Hippocampal formation (tissue), 2 donors: ENCODE data around the gene NPPA.

Experiments
- DNase-seq, 2 donors: peaks; one replicate each; lab custom pipeline; 2025; lab: John Stamatoyannopoulos, UW

NPPA gene

DNA sequence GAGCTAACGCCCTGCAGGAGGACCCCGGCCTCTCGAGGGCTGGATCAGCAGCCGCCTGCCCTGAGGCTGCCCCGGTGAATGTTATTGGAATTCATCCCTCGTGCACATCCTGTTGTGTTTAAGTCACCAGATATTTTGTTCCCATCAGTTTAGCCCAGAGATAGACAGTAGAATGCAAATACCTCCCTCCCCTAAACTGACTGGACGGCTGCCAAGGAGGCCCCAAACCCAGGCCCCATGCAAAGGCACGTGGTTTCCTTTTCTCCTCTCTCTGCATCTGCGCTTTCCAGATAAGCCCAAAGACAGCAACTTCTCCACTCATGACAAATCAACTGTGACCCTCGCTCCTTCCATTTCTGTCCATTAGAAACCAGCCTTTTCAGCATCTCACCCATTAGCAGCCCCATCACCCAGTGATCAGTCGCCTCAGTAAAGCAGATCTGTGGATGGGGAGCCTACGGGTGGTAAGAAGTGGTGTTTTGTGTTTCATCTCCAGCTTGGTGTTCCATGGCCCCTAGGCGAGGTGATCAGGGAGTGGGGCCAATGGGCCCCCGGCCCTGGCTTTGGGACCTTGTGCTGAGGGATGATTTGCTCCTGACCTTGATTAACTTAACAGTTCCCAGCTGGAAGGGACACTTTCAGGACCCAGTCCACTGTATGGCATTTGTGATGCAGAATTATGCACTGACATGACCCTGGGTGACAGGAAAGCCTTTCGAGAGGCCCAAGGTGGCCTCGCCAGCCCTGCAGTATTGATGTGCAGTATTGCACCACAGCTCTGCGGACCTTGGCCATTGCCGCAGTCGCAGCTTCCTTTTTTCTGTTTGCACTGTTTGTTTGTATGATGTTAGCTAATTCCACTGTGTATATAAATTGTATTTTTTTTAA is 5.2 kb downstream of the NPPA start:
- peak in 1 of 2 donors; percentile 12 for DNase-seq

DNA sequence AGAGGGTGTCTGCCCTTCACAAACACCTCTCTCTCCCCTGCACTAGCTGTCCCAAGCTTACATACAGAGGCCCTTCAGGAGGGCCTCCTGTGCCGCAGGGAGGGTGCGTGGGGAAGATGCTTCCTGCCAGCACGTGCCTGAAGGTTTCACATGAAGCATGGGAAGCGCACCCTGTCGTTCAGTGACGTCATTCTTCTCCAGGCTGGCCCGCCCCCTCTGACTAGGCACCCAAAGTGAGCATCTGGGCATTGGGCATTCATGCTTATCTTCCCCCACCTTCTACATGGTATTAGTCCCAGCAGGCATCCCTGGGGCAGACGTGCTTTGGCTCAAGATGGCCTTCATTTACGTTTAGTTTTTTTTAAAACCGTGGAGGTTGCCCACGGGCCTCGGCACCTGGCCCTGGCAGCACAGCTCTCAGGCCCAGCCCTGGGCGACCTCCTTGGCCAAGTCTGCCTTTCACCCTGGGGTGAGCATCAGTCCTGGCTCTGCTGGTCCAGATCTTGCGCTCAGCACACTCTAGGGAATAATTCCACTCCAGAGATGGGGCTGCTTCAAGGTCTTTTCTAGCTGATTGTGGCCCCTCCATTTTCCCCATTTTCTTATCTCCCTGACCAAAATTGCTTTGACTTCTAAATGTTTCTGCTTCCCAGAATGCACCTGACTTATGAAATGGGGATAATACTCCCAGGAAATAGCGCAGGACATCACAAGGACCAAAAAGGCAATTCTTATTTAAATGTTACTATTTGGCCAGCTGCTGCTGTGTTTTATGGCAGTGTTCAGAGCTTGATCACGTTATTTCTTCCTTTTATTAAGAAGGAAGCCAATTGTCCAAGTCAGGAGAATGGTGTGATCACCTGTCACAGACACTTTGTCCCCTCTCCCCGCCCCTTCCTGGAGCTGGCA is 6.1 kb downstream of the NPPA start:
- DNase-seq: no peak

DNA sequence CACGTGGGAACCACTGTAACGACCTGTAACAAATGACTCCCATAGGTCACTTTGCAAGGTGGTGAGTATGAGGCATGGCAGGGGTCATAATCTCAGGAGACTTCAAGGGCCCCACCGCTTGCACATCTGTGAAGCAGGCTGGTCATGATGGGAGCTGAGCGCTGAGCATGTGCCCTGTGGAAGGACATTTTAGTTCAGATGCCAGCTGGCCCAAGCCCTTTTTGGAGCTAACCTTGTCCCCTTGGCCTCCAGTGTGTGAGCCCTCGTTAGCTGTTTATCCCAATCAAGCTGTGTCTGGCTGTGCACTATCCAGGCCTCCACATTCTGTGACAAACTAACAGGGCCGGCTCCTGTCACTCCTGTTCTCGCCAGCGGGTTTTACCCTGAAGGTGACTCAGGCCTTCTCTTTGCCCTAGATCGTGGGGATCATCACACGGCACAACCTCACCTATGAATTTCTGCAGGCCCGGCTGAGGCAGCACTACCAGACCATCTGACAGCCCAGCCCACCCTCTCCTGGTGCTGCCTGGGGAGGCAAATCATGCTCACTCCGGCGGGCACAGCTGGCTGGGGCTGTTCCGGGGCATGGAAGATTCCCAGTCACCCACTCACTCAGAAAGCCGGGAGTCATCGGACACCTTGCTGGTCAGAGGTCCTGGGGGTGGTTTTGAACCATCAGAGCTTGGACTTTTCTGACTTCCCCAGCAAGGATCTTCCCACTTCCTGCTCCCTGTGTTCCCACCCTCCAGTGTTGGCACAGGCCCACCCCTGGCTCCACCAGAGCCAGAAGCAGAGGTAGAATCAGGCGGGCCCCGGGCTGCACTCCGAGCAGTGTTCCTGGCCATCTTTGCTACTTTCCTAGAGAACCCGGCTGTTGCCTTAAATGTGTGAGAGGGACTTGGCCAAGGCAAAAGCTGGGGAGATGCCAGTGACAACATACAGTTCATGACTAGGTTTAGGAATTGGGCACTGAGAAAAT is 7.6 kb downstream of the NPPA start:
- no peak for DNase-seq

DNA sequence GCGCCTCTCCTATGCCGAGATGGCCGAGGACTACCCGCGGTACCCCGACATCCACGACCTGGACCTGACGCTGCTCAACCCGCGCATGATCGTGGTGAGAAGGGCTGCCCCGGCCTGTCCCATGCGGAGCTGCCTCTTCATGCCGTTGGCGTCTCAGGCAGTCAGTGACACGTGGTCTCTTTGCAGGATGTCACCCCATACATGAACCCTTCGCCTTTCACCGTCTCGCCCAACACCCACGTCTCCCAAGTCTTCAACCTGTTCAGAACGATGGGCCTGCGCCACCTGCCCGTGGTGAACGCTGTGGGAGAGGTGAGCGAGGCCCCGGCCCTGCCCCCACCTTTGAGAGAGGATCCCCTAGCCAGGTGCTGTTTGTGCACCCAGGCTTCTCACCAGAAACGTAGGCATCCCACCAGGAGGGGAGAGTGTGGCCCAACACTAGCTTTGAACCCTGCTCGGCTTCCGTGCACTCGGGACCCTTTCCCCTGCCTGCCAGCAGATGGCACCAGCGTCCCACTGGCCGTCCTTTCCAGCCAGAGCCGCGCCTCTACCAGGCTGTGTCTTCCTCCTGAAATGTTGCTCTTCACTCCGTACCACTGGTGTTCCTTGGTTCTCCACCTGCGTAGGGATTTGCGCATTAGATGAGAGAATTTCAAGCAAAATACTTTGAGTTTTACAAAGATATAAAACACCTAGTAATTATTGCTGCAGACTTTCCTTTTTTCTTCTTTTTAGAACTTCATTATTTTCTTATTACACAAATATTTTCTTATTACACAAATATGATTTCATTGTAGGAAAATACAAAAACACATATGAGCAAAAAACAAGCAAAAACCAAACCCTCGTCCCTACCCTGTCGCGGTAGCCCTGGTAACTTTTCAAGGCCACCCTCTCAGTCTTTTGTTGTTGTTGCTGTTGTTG is 9.0 kb downstream of the NPPA start:
- peak; percentile 55 to 64 for DNase-seq

DNA sequence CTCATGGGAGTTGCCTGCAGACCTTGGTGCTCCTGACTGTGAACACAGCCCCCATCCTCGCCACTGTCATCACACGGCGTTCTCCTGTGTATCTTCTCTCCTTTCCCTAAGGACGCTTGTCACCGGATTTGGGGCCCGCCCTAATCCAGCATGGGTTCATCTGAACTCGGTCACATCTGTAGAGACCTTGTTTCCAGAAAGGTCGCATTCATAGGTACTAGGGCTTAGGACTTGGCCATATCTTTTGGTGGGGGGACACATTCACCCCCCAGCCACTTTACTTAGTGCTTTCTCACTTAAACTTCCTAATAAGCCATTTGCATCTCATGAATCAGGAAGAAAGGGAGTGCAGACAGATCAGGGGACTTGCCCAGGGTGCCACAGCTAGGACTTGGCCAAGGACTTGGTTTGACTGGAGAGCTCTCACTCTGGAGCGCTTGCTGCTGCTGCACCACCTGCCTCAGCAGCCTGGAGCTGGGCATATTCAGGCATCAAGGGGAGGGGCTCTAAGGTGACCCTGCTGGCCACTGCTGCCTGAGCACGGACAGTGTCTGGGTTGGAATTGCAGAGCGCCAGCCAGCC is 9.7 kb downstream of the NPPA start:
- no peak for DNase-seq

DNA sequence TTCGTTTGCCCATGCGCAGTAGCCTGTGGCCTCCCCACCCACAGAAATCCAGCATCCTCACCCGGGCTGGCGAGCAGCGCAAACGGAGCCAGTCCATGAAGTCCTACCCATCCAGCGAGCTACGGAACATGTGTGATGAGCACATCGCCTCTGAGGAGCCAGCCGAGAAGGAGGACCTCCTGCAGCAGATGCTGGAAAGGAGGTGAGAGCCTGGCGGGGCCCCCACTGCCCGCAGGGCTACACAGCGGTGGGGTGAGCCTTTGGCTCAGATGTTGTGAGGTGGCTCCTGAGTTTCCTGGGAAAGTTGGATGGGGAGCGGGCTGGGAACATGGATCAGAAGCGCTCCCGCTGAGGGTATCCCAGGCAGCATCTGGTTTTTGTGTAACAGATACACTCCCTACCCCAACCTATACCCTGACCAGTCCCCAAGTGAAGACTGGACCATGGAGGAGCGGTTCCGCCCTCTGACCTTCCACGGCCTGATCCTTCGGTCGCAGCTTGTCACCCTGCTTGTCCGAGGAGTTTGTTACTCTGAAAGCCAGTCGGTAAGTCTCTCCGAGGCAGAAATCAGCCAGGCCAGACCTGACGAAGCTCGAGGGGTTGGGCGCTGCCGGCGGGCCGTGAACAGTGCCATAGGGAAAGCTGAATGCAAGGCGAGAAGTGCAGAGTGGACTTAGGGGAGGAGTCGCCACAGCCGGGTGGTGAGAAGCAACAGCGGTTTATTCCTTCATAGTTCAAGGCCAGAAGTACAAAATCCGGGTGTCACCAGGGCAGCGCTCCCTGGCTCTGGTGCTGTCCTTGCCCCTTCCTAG is 10.4 kb downstream of the NPPA start:
- DNase-seq: no peak

DNA sequence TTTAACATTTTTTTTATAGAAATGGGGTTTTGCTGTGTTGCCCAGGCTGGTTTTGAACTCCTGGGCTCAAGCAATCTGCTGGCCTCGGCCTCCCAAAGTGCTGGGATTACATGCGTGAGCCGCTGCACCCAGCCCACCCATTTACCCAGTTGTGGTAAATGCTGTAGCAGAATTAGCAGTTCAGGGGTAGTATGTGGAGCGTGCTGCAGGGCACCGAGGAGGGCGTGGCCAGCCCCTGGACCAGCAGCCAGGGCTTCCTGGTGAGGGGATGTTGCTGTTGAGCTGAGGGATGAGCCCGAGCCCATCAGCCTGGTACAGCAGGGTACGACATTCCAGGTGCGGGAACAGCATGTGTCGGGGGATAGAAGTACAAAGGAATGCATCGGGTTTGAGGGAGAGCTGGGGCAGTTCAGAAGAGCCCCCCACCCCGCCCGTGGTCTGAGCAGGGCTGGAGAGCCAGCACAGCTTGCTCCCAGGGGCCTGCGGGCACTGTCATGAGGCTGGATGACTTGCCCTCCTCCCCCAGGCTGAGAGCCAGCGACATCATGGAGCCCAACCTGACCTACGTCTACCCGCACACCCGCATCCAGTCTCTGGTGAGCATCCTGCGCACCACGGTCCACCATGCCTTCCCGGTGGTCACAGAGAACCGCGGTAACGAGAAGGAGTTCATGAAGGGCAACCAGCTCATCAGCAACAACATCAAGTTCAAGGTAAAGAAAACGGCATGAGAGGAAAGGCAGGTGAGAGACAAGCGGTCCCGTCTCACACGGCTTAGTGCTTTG is 11.9 kb downstream of the NPPA start:
- no peak for DNase-seq

DNA sequence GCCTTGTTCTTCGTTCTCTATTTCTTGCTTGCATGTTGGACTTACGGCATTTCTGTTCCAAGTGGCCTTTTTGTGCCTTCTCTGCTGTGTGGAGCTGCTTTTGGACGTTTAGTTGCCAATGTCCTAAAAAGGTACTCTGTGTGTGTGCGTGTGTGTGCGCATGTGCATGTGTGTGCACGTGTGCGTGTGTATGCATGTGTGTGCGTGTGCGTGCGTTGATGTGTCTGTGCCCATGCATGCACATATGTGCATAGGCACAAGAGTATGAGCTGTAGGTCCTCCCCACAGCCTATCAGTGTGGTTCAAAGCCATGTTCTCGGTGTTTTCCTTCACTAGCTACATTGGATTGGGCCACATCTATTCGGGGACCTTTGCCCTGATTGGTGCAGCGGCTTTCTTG is 13.7 kb downstream of the NPPA start:
- no peak for DNase-seq

DNA sequence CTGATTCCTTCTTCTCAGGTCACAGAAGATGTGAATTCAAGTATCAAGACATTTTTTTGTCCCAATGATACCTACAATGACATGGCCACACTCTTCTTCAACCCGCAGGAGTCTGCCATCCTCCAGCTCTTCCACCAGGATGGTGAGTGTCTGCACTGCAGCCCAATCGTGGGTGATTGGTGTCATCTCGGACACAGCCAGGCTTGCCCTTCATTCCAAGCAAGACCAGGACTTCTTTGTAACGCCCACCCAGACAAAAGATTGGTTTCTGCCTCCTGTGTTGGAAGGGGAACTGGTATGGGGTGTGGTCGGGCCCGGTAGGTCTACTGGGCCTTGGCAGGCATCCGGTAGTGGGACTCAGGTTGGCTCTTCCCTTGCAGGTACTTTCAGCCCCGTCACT is 14.1 kb downstream of the NPPA start:
- no peak for DNase-seq

DNA sequence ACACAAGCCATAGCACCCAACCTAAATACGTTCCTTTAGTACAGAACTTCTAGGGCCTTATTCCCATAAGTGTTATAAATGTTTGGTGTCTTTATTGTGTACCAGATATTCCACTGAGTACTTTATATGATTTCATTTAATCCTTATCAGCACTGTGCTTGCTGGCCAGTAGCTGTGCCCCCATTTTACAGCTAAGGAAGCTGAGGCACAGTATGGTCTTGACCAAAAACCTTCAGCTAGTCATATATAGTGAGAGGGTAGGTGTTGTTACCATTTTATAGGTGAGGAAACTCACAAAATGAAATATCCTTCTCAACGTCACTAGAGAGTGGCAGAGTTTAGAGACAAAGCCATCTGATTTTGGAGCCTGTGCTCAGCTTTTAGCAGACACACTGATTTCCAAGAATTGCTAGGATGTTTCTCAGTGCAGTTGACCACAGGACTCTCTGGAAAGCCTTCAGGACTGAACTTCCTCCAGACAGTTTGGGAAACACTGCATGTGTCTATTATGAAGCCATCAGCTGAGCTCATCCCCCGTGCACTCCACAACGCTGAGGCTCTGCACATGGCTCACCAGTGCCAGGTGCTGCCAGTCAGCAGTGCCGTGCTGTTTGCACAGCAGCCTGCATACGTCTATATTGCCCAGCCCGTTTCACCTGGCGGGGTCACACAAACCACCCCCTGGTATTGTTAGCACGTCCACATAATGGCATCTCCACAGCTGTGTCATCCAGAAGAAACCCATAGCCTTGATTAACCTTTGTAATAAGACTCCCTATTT is 15.4 kb downstream of the NPPA start:
- no peak for DNase-seq

DNA sequence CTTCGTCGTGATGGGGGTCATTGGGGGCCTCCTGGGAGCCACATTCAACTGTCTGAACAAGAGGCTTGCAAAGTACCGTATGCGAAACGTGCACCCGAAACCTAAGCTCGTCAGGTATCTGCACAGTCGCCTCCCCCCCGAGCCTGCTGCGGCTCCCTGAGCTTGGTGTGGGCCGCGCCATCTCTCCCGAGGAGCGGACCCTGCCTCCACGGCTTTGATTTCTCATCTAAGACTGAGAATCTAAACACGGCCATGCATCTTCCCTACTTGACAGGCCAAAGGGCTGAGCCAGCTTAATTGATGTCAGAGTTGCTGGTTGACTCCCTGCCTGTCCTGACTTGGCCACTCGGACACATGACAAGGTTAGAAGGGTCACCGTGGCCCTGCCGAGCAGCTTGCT is 19.1 kb downstream of the NPPA start:
- no peak for DNase-seq

DNA sequence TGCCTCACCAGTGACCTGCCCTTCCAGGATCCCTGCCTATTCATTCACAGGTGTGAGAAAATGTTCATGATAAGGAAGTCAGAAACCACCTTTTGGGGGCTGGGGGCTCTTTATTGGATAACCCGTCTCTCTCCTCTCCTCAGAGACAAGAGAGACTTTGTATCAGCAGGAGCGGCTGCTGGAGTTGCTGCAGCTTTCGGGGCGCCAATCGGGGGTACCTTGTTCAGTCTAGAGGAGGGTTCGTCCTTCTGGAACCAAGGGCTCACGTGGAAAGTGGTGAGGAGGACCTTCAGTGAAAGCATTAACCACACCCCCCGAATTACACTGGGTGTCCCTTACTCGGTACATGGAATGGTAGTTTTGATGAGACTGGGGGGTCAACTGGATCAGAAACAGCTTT is 20.6 kb downstream of the NPPA start:
- no peak for DNase-seq

DNA sequence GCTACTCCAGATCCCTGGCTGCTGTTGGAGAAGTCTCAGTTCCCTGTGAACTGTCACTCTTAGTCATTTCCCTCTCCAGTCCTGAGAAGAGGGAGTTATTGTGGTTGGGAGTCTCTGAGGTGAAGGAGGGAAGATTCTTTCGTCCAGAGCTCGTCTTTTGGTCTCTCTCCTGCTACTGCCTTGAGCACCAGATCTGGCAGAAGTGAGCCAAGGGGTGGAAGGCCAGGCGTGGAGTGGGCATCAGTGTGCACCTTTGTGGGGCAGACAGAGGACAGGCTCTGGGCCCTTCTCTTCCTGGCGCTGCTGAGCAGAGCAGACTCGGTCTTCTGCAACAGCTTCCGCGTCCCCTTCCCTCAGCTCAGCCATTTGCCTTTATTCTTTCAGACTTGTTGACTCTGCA is 22.5 kb downstream of the NPPA start:
- no peak for DNase-seq

DNA sequence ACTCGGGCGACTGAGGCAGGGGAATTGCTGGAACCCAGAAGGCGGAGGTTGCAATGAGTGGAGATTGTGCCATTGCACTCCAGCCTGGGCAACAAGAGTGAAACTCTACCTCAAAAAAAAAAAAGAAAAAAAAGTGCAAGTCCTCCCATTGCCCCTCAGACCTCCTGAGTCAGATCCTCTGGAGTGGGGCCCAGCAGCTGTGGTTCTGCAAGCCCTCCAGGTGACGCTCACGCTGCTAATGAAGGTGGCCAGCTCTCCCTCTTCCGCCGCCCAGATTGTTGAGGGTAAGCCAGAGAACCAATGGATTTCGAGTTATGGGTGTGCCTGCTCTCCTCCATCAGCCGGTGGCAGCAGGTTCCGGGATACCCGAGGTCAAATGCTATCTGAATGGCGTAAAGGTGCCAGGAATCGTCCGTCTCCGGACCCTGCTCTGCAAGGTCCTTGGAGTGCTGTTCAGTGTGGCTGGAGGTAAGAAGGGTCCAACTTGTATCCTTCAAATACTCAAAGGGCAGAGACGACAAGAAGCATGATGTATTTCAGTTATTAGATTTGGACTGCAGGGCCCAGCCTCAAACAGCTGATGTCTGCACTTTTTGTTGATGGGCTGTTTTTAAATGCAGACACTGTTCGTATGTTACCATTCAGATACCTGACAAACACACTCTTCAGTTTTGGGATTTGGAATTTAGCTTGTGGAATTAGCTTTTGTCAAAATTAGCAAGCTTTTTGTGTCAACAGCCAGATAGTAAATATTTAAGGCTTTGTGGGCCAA is 24.0 kb downstream of the NPPA start:
- DNase-seq: no peak

DNA sequence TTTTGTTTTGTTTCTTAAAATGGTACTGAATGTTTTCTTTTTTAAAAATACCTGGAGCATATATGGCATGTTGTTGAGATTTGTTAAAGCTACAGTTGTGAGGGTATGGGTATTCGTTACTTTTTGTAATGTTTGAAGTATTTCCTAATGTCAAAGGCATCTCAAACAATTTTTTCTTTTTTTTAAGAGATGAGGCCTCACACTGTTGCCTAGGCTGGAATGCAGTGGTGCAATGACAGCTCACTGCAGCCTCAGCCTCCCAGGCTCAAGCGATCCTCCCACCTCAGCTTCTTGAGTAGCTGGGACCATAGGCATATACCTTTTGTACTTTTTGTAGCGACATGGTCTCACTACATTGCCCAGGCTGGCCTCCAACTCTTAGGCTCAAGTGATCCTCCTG is 25.5 kb downstream of the NPPA start:
- no peak for DNase-seq

DNA sequence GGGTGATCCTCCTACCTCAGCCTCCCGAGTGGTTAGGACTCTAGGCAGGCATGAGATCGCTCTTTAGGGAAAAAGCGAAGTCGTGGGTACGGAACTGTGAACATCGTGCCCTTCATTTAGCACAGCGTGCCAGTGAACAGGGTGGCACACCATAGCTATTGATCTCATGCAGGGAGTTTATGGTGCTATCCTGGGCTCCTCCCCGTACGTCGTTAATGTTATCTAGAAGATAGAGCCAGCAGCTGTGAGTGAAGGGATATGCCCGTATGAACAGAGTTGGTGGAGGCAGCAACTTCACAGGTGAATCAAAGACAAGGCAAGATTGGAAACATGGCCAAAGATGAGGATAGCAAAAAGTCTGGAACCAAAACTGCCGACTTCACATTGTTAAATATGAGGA is 30.4 kb downstream of the NPPA start:
- no peak for DNase-seq

DNA sequence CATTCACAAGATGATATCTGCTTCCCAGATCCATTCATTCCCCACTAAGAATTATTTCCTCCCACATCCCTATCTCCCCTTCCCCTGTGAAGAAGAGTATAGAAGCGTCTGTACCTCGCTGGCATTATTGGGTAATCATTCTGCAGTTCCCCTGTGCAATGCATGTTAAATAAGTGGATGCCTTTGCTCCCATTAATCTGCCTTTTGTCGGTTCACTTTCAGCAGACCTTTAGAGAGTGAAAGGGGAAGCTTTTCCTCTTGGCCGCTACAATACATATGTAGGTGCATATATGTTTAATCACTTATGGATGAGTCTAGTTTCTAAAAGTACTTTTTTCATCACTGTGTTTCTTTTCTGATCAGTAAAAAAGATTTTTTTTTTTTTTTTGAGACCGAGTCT is 34.6 kb downstream of the NPPA start:
- no peak for DNase-seq
